Thymus (tissue), 11 donors: Measurements from ENCODE around the gene APC2. TPM values are rescaled to one million over a fixed set of nuclear protein-coding genes. Genes with fewer than 3 reads are reported as not detected.

Experiments used
- DNase-seq, 9 donors: peaks; one replicate each; pipeline ENCODE4 v3.0.0-alpha.2; 2013; ENCODE audit warnings: low spot score in 9 of 9, low read depth in 6 of 9, missing footprints in 1 of 9
- H3K27ac ChIP-seq, 2 donors: one replicate each; pipeline ENCODE4 v1.5.1; 2013; ENCODE audit warnings: control low read depth in 1 of 2, low read depth in 1 of 2, low read length in 1 of 2, mild to moderate bottlenecking in 1 of 2, moderate library complexity in 1 of 2
- H3K27me3 ChIP-seq, 2 donors: one replicate each; pipeline ENCODE4 v1.5.1; 2013; ENCODE audit warnings: low read length in 1 of 2; ENCODE audit not compliant: control insufficient read depth in 2 of 2, insufficient read depth in 1 of 2
- H3K36me3 ChIP-seq, 2 donors: one replicate each; pipeline ENCODE4 v1.5.1; 2013; ENCODE audit warnings: low read length in 1 of 2, mild to moderate bottlenecking in 1 of 2, moderate library complexity in 1 of 2; ENCODE audit not compliant: control insufficient read depth in 2 of 2, insufficient read depth in 2 of 2
- H3K4me1 ChIP-seq, 2 donors: one replicate each; pipeline ENCODE4 v1.5.1; 2013; ENCODE audit warnings: low read length in 2 of 2; ENCODE audit not compliant: control insufficient read depth in 2 of 2, insufficient read depth in 2 of 2
- H3K4me3 ChIP-seq, 2 donors: one replicate each; pipeline ENCODE4 v1.5.1; 2013; ENCODE audit warnings: low read length in 2 of 2, control low read depth in 1 of 2, mild to moderate bottlenecking in 1 of 2
- H3K9me3 ChIP-seq, 2 donors: one replicate each; pipeline ENCODE4 v1.5.1; 2013; ENCODE audit warnings: low read length in 1 of 2, mild to moderate bottlenecking in 1 of 2; ENCODE audit not compliant: control insufficient read depth in 2 of 2, insufficient read depth in 1 of 2
- WGBS: extraction: QIAGEN DNeasy Blood & Tissue Kit; methylation state at CpG from one replicate; pipeline ENCODE4 v1.1.7; 2013; 5-methylcytosine and 5-hydroxymethylcytosine counted together
- polyA plus RNA-seq: library from polyadenylated mRNA; stranded (reverse); fragments of 200-250 nt; gene quantifications from one replicate; pipeline ENCODE4 v1.2.3, GENCODE V29; 2013
- total RNA-seq: library from RNA; stranded (reverse); fragments of 120-200 nt; gene quantifications from one replicate; pipeline ENCODE4 v1.2.4, GENCODE V29; 2013
- donor health status: healthy.

The APC2 gene
- total and polyA plus RNA-seq, 2 donors: 0.05 to 0.11 TPM

GRCh38 chr19:1467215-1467489 is 17.2 kb downstream of the APC2 start:
- Histone ChIP-seq H3K4me1 (peaks cover 18 to 20% of the 10 kb centered on the region in 2 donors), H3K27ac (no peak overlapping the region), H3K4me3 (no peak overlapping the region), H3K9me3 (peaks cover 2 to 9% of the 10 kb centered on the region in 2 donors), H3K36me3 (no peaks in the 10 kb centered on the region), H3K27me3 (peaks cover 73 to 77% of the 10 kb centered on the region in 2 donors)
- DNase-seq: no peak
- 4% methylated on average over 36 of the region's 36 CpGs for WGBS

- Histone ChIP-seq H3K4me3 (no peak overlapping the region), H3K9me3 (peaks cover 2 to 9% of the 10 kb centered on the region in 2 donors), H3K4me1 (peaks cover 18 to 20% of the 10 kb centered on the region in 2 donors), H3K27ac (no peak overlapping the region), H3K36me3 (no peaks in the 10 kb centered on the region), H3K27me3 (peaks cover 78 to 82% of the 10 kb centered on the region in 2 donors)
- DNase-seq: no peak
- 4% methylated on average over 92 of the region's 92 CpGs for WGBS
These were observed 17.8 kb downstream of the APC2 start for GRCh38 chr19:1467490-1468273.

- Histone ChIP-seq H3K27me3 (peaks cover 85 to 89% of the 10 kb centered on the region in 2 donors), H3K4me1 (peaks cover 18 to 20% of the 10 kb centered on the region in 2 donors), H3K4me3 (peak overlapping the region in 1 of 2 donors; percentile 47), H3K36me3 (no peaks in the 10 kb centered on the region), H3K9me3 (peaks cover 2 to 9% of the 10 kb centered on the region in 2 donors), H3K27ac (no peak overlapping the region)
- no peak for DNase-seq
- 7% methylated on average over 49 of the region's 49 CpGs for WGBS
These were observed 18.4 kb downstream of the APC2 start for GRCh38 chr19:1468274-1468820.

GRCh38 chr19:1468821-1469254 is 18.9 kb downstream of the APC2 start:
- Histone ChIP-seq H3K27me3 (peaks cover 86 to 94% of the 10 kb centered on the region in 2 donors), H3K9me3 (peaks cover 2 to 9% of the 10 kb centered on the region in 2 donors), H3K4me1 (peaks cover 18 to 20% of the 10 kb centered on the region in 2 donors), H3K36me3 (no peaks in the 10 kb centered on the region), H3K27ac (no peak overlapping the region), H3K4me3 (peak overlapping the region in 1 of 2 donors; percentile 47)
- no peak for DNase-seq
- 2% methylated on average over 47 of the region's 47 CpGs for WGBS

- no peak for DNase-seq
- peak overlapping the region in 1 of 2 donors; percentile 47 for H3K4me3 ChIP-seq
- 1% methylated on average over 117 of the region's 117 CpGs for WGBS
- no peak overlapping the region for H3K27ac ChIP-seq
- H3K36me3 ChIP-seq: peaks cover 0 to 3% of the 10 kb centered on the region in 2 donors
- H3K9me3 ChIP-seq: peaks cover 2 to 9% of the 10 kb centered on the region in 2 donors
- H3K4me1 ChIP-seq: peaks cover 18 to 20% of the 10 kb centered on the region in 2 donors
- peaks cover 86 to 91% of the 10 kb centered on the region in 2 donors for H3K27me3 ChIP-seq
These were observed 19.5 kb downstream of the APC2 start for GRCh38 chr19:1469255-1470054.

- Histone ChIP-seq H3K27me3 (peaks cover 85 to 86% of the 10 kb centered on the region in 2 donors), H3K4me1 (peaks cover 18 to 20% of the 10 kb centered on the region in 2 donors), H3K27ac (no peak overlapping the region), H3K4me3 (peak overlapping the region in 1 of 2 donors; percentile 47), H3K9me3 (peaks cover 2 to 9% of the 10 kb centered on the region in 2 donors), H3K36me3 (peaks cover 0 to 8% of the 10 kb centered on the region in 2 donors)
- 5% methylated on average over 22 of the region's 22 CpGs for WGBS
- DNase-seq: no peak
These were observed 20.1 kb downstream of the APC2 start for GRCh38 chr19:1470055-1470304.

DNA sequence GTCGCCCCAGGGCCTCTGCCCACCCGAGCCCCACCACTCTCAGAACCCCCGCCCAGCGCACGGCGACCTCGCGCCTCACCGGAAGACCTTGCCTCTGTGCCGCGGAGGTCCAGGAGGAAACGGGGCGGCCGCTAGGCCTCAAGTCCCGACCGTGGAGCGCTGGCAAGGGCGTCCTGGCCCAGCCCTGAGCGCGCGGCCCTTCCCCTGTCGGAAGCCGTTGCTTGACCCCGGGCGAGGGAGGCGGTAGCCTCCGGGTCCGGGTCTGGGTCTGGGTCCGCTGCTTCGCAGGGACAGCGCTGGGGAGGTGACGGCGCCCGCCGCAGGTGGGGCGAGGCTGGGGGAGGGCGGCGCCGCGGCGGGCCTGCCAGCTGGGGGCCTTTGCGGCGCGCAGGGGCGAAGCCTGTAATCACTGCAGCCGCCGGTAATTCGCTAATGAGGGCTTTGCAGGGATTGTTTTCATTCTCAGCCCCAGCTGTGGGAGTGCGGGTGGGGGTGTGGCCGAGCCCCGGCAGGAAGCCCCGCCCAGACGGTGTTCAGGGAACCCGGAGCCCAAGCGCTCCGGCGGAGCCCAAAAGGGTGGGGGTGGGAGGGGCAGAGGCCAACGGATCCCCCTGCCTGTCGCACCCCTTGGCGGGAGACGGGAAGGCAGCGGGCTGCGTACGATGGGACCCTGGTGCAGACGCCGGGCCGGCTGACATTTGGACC is 20.5 kb downstream of the APC2 start:
- Histone ChIP-seq H3K27ac (no peak overlapping the region), H3K4me3 (peak overlapping the region in 1 of 2 donors; percentile 47), H3K36me3 (peaks cover 0 to 12% of the 10 kb centered on the region in 2 donors), H3K4me1 (peaks cover 18 to 20% of the 10 kb centered on the region in 2 donors), H3K9me3 (peaks cover 2 to 9% of the 10 kb centered on the region in 2 donors), H3K27me3 (peaks cover 80 to 81% of the 10 kb centered on the region in 2 donors)
- peak in 3 of 9 donors; percentile 54 to 67 (median 57) for DNase-seq
- 1% methylated on average over 67 of the region's 67 CpGs for whole genome bisulfite sequencing

DNA sequence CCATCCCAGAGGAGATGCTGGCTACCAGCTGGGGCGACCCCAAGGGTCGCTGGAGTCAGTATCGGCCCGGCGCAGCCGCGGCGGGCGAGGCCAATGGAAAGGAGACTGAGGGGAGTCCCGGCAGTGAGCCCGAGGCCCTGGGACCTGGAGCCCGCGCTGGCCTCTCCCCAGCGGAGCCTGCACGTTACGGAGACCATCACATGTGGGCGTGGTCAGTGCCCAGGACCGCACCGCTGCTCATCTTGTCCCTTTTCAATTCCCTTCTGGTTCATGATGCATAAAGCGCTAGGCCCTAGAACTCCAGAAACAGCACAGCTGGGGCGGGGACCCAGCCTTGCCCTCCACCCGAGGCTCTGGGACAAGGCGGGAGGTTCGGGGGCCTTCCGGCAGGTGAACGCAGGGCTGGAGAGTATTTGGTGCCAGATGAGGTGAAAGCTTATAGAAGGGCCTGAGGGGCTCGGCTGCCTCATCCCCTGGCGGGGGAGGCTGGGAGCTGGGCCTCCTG is 21.1 kb downstream of the APC2 start:
- H3K27ac ChIP-seq: no peak overlapping the region
- H3K27me3 ChIP-seq: peaks cover 74 to 75% of the 10 kb centered on the region in 2 donors
- H3K4me1 ChIP-seq: peaks cover 18 to 20% of the 10 kb centered on the region in 2 donors
- H3K36me3 ChIP-seq: peaks cover 5 to 18% of the 10 kb centered on the region in 2 donors
- peaks cover 0 to 9% of the 10 kb centered on the region in 2 donors for H3K9me3 ChIP-seq
- no peak for DNase-seq
- H3K4me3 ChIP-seq: peak overlapping the region in 1 of 2 donors; percentile 47
- WGBS: 12% methylated on average over 28 of the region's 28 CpGs
